Pulmonary artery endothelial cell (primary cell): ENCODE results near the gene ARNT2. TPM values are rescaled to one million over a fixed set of nuclear protein-coding genes. Genes with fewer than 3 reads are reported as not detected.

ENCODE experiments used
- DNase-seq: peaks from one replicate; pipeline ENCODE4 v3.0.0-alpha.2; 2011; ENCODE audit warnings: low read depth, low spot score
- total RNA-seq: library from RNA; depleted of rRNA; stranded (reverse); fragments of >200 nt; gene quantifications from 2 replicates; pipeline ENCODE4 v1.2.3, GENCODE V29; 2014

The ARNT2 gene
- total RNA-seq, 1 donor from 2014 or later: 0.13 TPM

GRCh38 chr15:80405970-80406369, 1.8 kb downstream of the ARNT2 start:
- no peak for DNase-seq

GRCh38 chr15:80411788-80412288, 7.7 kb downstream of the ARNT2 start:
- no peak for DNase-seq

GRCh38 chr15:80414546-80415357, 10.6 kb downstream of the ARNT2 start:
- DNase-seq: no peak

- no peak for DNase-seq
Observed at GRCh38 chr15:80415358-80415670, 11.1 kb downstream of the ARNT2 start.

- no peak for DNase-seq
Observed at GRCh38 chr15:80416702-80417101, 12.5 kb downstream of the ARNT2 start.

GRCh38 chr15:80418892-80419537, 14.8 kb downstream of the ARNT2 start:
- DNase-seq: no peak

- DNase-seq: no peak
Observed at GRCh38 chr15:80419546-80419945, 15.4 kb downstream of the ARNT2 start.

GRCh38 chr15:80420658-80421057, 16.5 kb downstream of the ARNT2 start:
- no peak for DNase-seq

GRCh38 chr15:80423215-80423614, 19.0 kb downstream of the ARNT2 start:
- no peak for DNase-seq

- no peak for DNase-seq
Observed at GRCh38 chr15:80424381-80424780, 20.2 kb downstream of the ARNT2 start.

- DNase-seq: no peak
Observed at GRCh38 chr15:80426316-80426715, 22.1 kb downstream of the ARNT2 start.

GRCh38 chr15:80429964-80430363, 25.8 kb downstream of the ARNT2 start:
- no peak for DNase-seq

GRCh38 chr15:80431635-80432344, 27.6 kb downstream of the ARNT2 start:
- no peak for DNase-seq

- no peak for DNase-seq
Observed at GRCh38 chr15:80432345-80432702, 28.1 kb downstream of the ARNT2 start.

GRCh38 chr15:80433836-80434235, 29.7 kb downstream of the ARNT2 start:
- no peak for DNase-seq

- DNase-seq: no peak
Observed at GRCh38 chr15:80434926-80435720, 30.9 kb downstream of the ARNT2 start.

GRCh38 chr15:80436511-80437307, 32.5 kb downstream of the ARNT2 start:
- DNase-seq: no peak

- DNase-seq: no peak
Observed at GRCh38 chr15:80437334-80437891, 33.2 kb downstream of the ARNT2 start.

- DNase-seq: no peak
Observed at GRCh38 chr15:80439140-80439539, 35.0 kb downstream of the ARNT2 start.

- DNase-seq: no peak
Observed at GRCh38 chr15:80440024-80440423, 35.8 kb downstream of the ARNT2 start.
